ELF-1 (cell line): Measurements from ENCODE around the gene KLHL11.
A peak's percentile ranks its signal among the peaks of the same experiment; 100 is the strongest.

Experiments
- DNase-seq: peaks from one replicate; pipeline ENCODE4 v3.0.0-alpha.2; 2016; ENCODE audit warnings: low read depth, low spot score

KLHL11 gene

GRCh38 chr17:41811549-41812380 is 53.5 kb downstream of the KLHL11 start, which contains the start of gene P3H4:
Gene P3H4 (minus strand): TSS chr17:41811949. CDS start chr17:41811915, 34 bp downstream.
- peak; percentile 84 for DNase-seq

GRCh38 chr17:41810659-41811548 is 54.3 kb downstream of the KLHL11 start:
- DNase-seq, result peak; percentile 48

GRCh38 chr17:41806685-41807445 is 58.4 kb downstream of the KLHL11 start:
- DNase-seq, result no peak
